GM19099 (cell line): ENCODE measurements around the gene CHSY1.

Experiments
- POLR2A ChIP-seq: IDR thresholded peaks from 3 replicates; pipeline ENCODE4 v1.6.1; 2011; ENCODE audit warnings: low read depth; ENCODE audit not compliant: insufficient read length; ENCODE audit errors: extremely low read depth

Gene CHSY1

GRCh38 chr15:101193120-101193644 lies 58.7 kb downstream of the CHSY1 start:
- no peak for TF ChIP-seq POLR2A

- TF ChIP-seq POLR2A: no peak
Observed at GRCh38 chr15:101192081-101192480, 59.8 kb downstream of the CHSY1 start.

- TF ChIP-seq POLR2A: no peak
Observed at GRCh38 chr15:101191242-101191641, 60.6 kb downstream of the CHSY1 start.

GRCh38 chr15:101190092-101190595 lies 61.7 kb downstream of the CHSY1 start:
- no peak for TF ChIP-seq POLR2A

- TF ChIP-seq POLR2A: no peak
Observed at GRCh38 chr15:101189409-101190091, 62.3 kb downstream of the CHSY1 start.

- no peak for TF ChIP-seq POLR2A
Observed at GRCh38 chr15:101188637-101189408, 63.0 kb downstream of the CHSY1 start.

GRCh38 chr15:101187820-101188636 lies 63.8 kb downstream of the CHSY1 start:
- TF ChIP-seq POLR2A: no peak

- TF ChIP-seq POLR2A: no peak
Observed at GRCh38 chr15:101185770-101186169, 66.1 kb downstream of the CHSY1 start.

- TF ChIP-seq POLR2A: no peak
Observed at GRCh38 chr15:101185336-101185735, 66.5 kb downstream of the CHSY1 start.

GRCh38 chr15:101184830-101185229 lies 67.0 kb downstream of the CHSY1 start:
- TF ChIP-seq POLR2A: no peak

GRCh38 chr15:101183931-101184305 lies 67.9 kb downstream of the CHSY1 start:
- TF ChIP-seq POLR2A: no peak

GRCh38 chr15:101183226-101183930 lies 68.5 kb downstream of the CHSY1 start:
- TF ChIP-seq POLR2A: no peak

GRCh38 chr15:101182215-101182614 lies 69.6 kb downstream of the CHSY1 start:
- TF ChIP-seq POLR2A: no peak

GRCh38 chr15:101181349-101181748 lies 70.5 kb downstream of the CHSY1 start:
- no peak for TF ChIP-seq POLR2A
